ENCODE measurements around the gene YWHAG. TPM values are rescaled to one million over a fixed set of nuclear protein-coding genes. Genes with fewer than 3 reads are reported as not detected.
"Not testable (repeated sequence)": the region's sequence is repeated elsewhere in the genome, so short reads cannot be mapped to it uniquely, and the experiment has no call there.

Gene YWHAG
- total RNA-seq, 1 experiment from 2014 or later, result 192 TPM

- H3K27ac Mint-ChIP-seq, result peak overlapping the region; percentile 94
- H3K4me3 Mint-ChIP-seq, result no peak overlapping the region
- no peaks in the 10 kb centered on the region for H3K36me3 Mint-ChIP-seq
- peaks cover 21% of the 10 kb centered on the region for H3K4me1 Mint-ChIP-seq
- no peak for TF ChIP-seq ZNF232 (CRISPR knock-in tag; IDR thresholded peaks at IDR 0.05)
- TF ChIP-seq, protein P1, sequence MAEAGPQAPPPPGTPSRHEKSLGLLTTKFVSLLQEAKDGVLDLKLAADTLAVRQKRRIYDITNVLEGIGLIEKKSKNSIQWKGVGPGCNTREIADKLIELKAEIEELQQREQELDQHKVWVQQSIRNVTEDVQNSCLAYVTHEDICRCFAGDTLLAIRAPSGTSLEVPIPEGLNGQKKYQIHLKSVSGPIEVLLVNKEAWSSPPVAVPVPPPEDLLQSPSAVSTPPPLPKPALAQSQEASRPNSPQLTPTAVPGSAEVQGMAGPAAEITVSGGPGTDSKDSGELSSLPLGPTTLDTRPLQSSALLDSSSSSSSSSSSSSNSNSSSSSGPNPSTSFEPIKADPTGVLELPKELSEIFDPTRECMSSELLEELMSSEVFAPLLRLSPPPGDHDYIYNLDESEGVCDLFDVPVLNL (CRISPR knock-in tag; IDR thresholded peaks at IDR 0.05; ENCODE audit: borderline replicate concordance, low read depth), result no peak
- no peak for TF ChIP-seq ERG (CRISPR knock-in tag; IDR thresholded peaks at IDR 0.05)
- TF ChIP-seq TCF7 (CRISPR knock-in tag; IDR thresholded peaks at IDR 0.05; ENCODE audit: low read depth), result no peak
- TF ChIP-seq KAT7 (CRISPR knock-in tag; IDR thresholded peaks at IDR 0.05; ENCODE audit: borderline replicate concordance), result no peak
- TF ChIP-seq ZNF138 (CRISPR knock-in tag; conservative IDR thresholded peaks at IDR 0.05), result no peak
- no peak for TF ChIP-seq CREM (CRISPR knock-in tag; IDR thresholded peaks at IDR 0.05)
- no peak for TF ChIP-seq SMAD4 (CRISPR knock-in tag; IDR thresholded peaks at IDR 0.05)
- no peak for TF ChIP-seq TP53 (CRISPR knock-in tag; IDR thresholded peaks at IDR 0.05)
- TF ChIP-seq, protein P2, sequence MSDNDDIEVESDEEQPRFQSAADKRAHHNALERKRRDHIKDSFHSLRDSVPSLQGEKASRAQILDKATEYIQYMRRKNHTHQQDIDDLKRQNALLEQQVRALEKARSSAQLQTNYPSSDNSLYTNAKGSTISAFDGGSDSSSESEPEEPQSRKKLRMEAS (CRISPR knock-in tag; IDR thresholded peaks at IDR 0.05), result no peak
- no peak for TF ChIP-seq PRRX2 (CRISPR knock-in tag; IDR thresholded peaks at IDR 0.05)
- POLR2A ChIA-PET, result interaction anchor here (1.1 to 1.7 kb wide), 3 partner anchors 12 to 46 kb away, joined by 3 to 9 read pairs (median 6); no protein-coding TSS in a partner anchor
- H3K9me3 Mint-ChIP-seq, result no peaks in the 10 kb centered on the region
- H3K27me3 Mint-ChIP-seq (ENCODE audit: low read depth), result no peaks in the 10 kb centered on the region; the same call in 1 of the 2 replicates
- CTCF ChIA-PET, result interaction anchor here (0.6 to 1.5 kb wide), 4 partner anchors 18 to 95 kb away, joined by 3 to 4 read pairs (median 4); no protein-coding TSS in a partner anchor
- ATAC-seq, result no peak; the same call in 1 of the 2 replicates
- no peak for DNase-seq (ENCODE audit: low spot score)
Observed at GRCh38 chr7:76364198-76364584, 5.4 kb upstream of the YWHAG start.

- ChIA-PET POLR2A (interaction anchor here (1.7 kb wide), 1 partner anchor 45 kb away, joined by 6 read pairs; no protein-coding TSS in a partner anchor), CTCF (interaction anchor here (1.4 to 1.5 kb wide), 2 partner anchors 46 to 50 kb away, joined by 3 to 4 read pairs; no protein-coding TSS in a partner anchor)
- ATAC-seq; H3K4me3 Mint-ChIP-seq; H3K9me3 Mint-ChIP-seq; H3K27me3 Mint-ChIP-seq (ENCODE audit: low read depth); H3K36me3 Mint-ChIP-seq; DNase-seq (ENCODE audit: low spot score): not testable (repeated sequence)
- Mint-ChIP-seq H3K4me1 (peaks cover 19% of the 10 kb centered on the region), H3K27ac (peak overlapping the region; percentile 94; the same call in 1 of the 2 replicates)
- TF ChIP-seq ZNF121 (CRISPR knock-in tag; IDR thresholded peaks at IDR 0.05), result peak; percentile 92
Observed at GRCh38 chr7:76363754-76364153, 5.0 kb upstream of the YWHAG start.

DNA sequence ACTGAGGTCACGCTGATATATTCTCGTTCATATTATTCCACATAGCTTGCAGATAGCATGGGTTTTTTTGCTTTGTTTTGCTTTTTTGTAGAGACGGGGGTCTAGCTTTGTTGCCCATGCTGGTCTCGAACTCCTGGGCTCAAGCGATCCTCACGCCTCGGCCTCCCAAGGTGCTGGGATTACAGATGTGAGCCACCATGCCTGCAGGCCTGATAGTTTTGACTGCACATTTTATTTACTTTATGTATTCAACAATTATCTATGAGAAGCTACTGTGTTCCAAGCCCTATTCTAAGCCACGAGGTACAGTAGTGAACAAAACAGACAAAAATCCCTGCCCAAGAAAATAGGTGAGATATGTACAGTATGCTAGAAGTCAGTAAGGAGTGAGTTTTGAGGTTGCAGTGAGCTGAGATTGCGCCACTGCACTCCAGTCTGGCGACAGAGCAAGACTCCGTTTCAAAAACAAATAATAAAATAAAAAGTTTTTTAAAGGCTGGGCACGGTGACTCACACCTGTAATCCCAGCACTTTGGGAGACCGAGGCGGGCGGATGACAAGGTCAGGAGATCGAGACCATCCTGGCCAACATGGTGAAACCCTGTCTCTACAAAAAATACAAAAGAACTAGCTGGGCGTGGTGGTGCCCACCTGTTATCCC, 1.3 kb upstream of the YWHAG start:
- DNase-seq (ENCODE audit: low spot score) (no peak), ATAC-seq (no peak)
- H3K4me1 Mint-ChIP-seq, result peaks cover 44% of the 10 kb centered on the region
- peaks cover 29% of the 10 kb centered on the region for H3K36me3 Mint-ChIP-seq
- peak overlapping the region; percentile 73 for H3K4me3 Mint-ChIP-seq
- peak overlapping the region; percentile 95 for H3K27ac Mint-ChIP-seq
- TF ChIP-seq SMAD3 (CRISPR knock-in tag; IDR thresholded peaks at IDR 0.05; ENCODE audit: borderline replicate concordance), result no peak
- TF ChIP-seq MYBL2 (CRISPR knock-in tag; IDR thresholded peaks at IDR 0.05), result no peak
- no peak for TF ChIP-seq CREM (CRISPR knock-in tag; IDR thresholded peaks at IDR 0.05)
- TF ChIP-seq, protein P3, sequence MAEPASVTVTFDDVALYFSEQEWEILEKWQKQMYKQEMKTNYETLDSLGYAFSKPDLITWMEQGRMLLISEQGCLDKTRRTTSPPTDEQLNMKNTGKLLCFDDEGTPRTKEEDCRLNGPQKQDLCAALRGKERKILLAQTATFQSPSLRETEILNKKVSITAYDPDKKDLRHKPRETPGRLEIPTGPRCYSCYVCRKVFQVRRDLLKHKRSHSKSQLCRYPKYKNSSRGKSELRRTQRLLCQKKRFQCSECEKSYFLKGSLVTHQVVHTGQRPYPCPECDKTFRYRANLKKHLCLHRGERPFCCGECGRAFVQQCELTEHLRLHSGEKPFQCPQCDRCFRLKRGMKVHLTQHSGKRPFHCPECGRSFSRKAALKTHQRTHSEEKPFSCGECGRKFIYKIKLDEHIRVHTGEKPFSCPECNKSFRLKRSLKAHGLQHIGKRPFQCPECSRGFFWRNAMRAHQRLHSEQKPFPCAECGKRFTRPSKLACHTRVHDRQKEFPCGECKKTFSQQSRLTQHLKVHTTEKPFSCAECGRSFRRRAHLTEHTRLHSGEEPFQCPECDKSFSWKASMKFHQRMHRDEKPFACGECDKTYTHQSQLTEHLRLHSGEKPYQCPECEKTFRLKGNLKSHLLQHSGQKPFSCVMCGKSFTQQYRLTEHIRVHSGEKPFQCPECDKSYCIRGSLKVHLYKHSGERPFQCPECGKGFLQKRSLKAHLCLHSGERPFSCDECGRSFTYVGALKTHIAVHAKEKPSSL (CRISPR knock-in tag; conservative IDR thresholded peaks at IDR 0.05), result no peak
- no peak for TF ChIP-seq ZNF232 (CRISPR knock-in tag; IDR thresholded peaks at IDR 0.05)
- TF ChIP-seq NR3C1 (CRISPR knock-in tag; conservative IDR thresholded peaks at IDR 0.05; ENCODE audit: low read depth), result no peak
- no peak for TF ChIP-seq ZNF423 (CRISPR knock-in tag; IDR thresholded peaks at IDR 0.05)
- no peaks in the 10 kb centered on the region for H3K9me3 Mint-ChIP-seq
- CTCF ChIA-PET, result interaction anchor here (0.5 to 1.6 kb wide), 6 partner anchors 9 to 65 kb away, joined by 3 to 4 read pairs (median 4); partner anchors contain the start of gene ZP3
- POLR2A ChIA-PET, result interaction anchor here (0.8 to 1.4 kb wide), 2 partner anchors 26 to 36 kb away, joined by 3 to 4 read pairs; no protein-coding TSS in a partner anchor
- H3K27me3 Mint-ChIP-seq (ENCODE audit: low read depth), result no peaks in the 10 kb centered on the region; the same call in 1 of the 2 replicates
